H1 (cell line): ENCODE data around the gene IL2RA. TPM values are rescaled to one million over a fixed set of nuclear protein-coding genes. Genes with fewer than 3 reads are reported as not detected.

Experiments used
- CTCF ChIA-PET: fragments of 300-600 bp; sonication (Branson Sonifier 250); formaldehyde crosslinking; loops from one replicate; lab custom pipeline; 2021; ENCODE audit not compliant: partially characterized antibody; lab: Charles Lee
- POLR2A ChIA-PET: fragments of 300-600 bp; sonication (Branson Sonifier 250); formaldehyde crosslinking; loops from one replicate; lab custom pipeline; 2021; ENCODE audit warnings: inconsistent platforms; ENCODE audit not compliant: partially characterized antibody; lab: Charles Lee
- DNase-seq, 2 experiments: peaks; one replicate each; pipeline versions ENCODE4 v3.0.0 to v3.0.0-alpha.2; 2010 to 2022; ENCODE audit warnings: low spot score in 2 of 2, low read depth in 1 of 2, mixed read lengths in 1 of 2
- FAIRE-seq: peaks from 2 replicates; lab custom pipeline; 2011; peaks lifted over from hg19 to GRCh38; lab: Jason Lieb, UNC
- H2AFZ ChIP-seq: 2 replicates; pipeline ENCODE4 v1.8.1; 2012; ENCODE audit warnings: low read length, inconsistent platforms
- H2AK5ac ChIP-seq: 2 replicates; pipeline ENCODE4 v1.6.1; 2013; ENCODE audit warnings: low read depth, low read length
- H2BK120ac ChIP-seq: replicated peaks from 2 replicates; pipeline ENCODE3; 2013; ENCODE audit warnings: low read depth, low read length, inconsistent platforms
- H2BK12ac ChIP-seq: 2 replicates; pipeline ENCODE4 v1.6.1; 2013; ENCODE audit warnings: low read depth, low read length
- H2BK15ac ChIP-seq: 2 replicates; pipeline ENCODE4 v1.6.1; 2013; ENCODE audit warnings: low read length
- H2BK20ac ChIP-seq: 2 replicates; pipeline ENCODE4 v1.6.1; 2013; ENCODE audit warnings: low read length
- H2BK5ac ChIP-seq: 2 replicates; pipeline ENCODE4 v1.6.1; 2013; ENCODE audit warnings: low read depth, low read length
- H3K14ac ChIP-seq: 2 replicates; pipeline ENCODE4 v1.6.1; 2013; ENCODE audit warnings: inconsistent platforms; ENCODE audit not compliant: insufficient read length
- H3K18ac ChIP-seq: 2 replicates; pipeline ENCODE4 v1.6.1; 2013; ENCODE audit warnings: low read length; ENCODE audit errors: extremely low read depth
- H3K23ac ChIP-seq: 2 replicates; pipeline ENCODE4 v1.6.1; 2013; ENCODE audit warnings: inconsistent platforms; ENCODE audit not compliant: insufficient read length
- H3K23me2 ChIP-seq: 2 replicates; pipeline ENCODE4 v1.6.1; 2013; ENCODE audit warnings: low read depth, low read length
- H3K27ac ChIP-seq: 2 replicates; pipeline ENCODE4 v1.6.1; 2011; ENCODE audit warnings: low read depth, low read length, inconsistent platforms
- H3K27me3 ChIP-seq, 4 experiments: replicated peaks in 1 of 4; 1 replicate in 1 of 4; 2 replicates in 3 of 4; pipeline versions ENCODE4 v1.6.1 to v1.8.1; 2011 to 2013; ENCODE audit warnings: low read length in 3 of 4, mild to moderate bottlenecking in 3 of 4, inconsistent platforms in 2 of 4, mixed read lengths in 2 of 4, moderate library complexity in 1 of 4; ENCODE audit not compliant: control insufficient read depth in 3 of 4, insufficient read depth in 3 of 4; ENCODE audit errors: extremely low read depth in 1 of 4
- H3K36me3 ChIP-seq, 4 experiments: 2 replicates each; pipeline versions ENCODE4 v1.6.1 to v1.8.1; 2011 to 2013; ENCODE audit warnings: mild to moderate bottlenecking in 4 of 4, low read length in 3 of 4, moderate library complexity in 2 of 4, control low read depth in 1 of 4, inconsistent platforms in 1 of 4; ENCODE audit not compliant: insufficient read depth in 4 of 4, control insufficient read depth in 2 of 4
- H3K4ac ChIP-seq: replicated peaks from 2 replicates; pipeline ENCODE3; 2013; ENCODE audit warnings: low read length, low read depth, mixed read lengths, inconsistent platforms; ENCODE audit not compliant: insufficient read length
- H3K4me1 ChIP-seq, 4 experiments: replicated peaks in 1 of 4; 1 replicate in 1 of 4; 2 replicates in 3 of 4; pipeline versions ENCODE4 v1.6.1 to v1.8.1; 2011 to 2013; ENCODE audit warnings: low read length in 3 of 4, inconsistent platforms in 2 of 4, mixed read lengths in 1 of 4; ENCODE audit not compliant: insufficient read depth in 4 of 4, control insufficient read depth in 3 of 4
- H3K4me2 ChIP-seq, 2 experiments: 2 replicates each; pipeline versions ENCODE4 v1.6.1 to v1.8.1; 2011 to 2013; ENCODE audit warnings: low read depth in 2 of 2, low read length in 2 of 2, control low read depth in 1 of 2, inconsistent platforms in 1 of 2, mild to moderate bottlenecking in 1 of 2; ENCODE audit not compliant: insufficient read depth in 1 of 2
- H3K4me3 ChIP-seq, 4 experiments: fragments of 200-600, 300-600 bp in 1 of 4; sonication (generic), shearing (Covaris generic), sonication (Bioruptor Twin) in 1 of 4; 2 replicates each; pipeline versions ENCODE4 v1.5.1 to v1.8.1; 2011 to 2016; ENCODE audit warnings: low read length in 4 of 4, low read depth in 3 of 4, control low read depth in 2 of 4, inconsistent platforms in 2 of 4, mild to moderate bottlenecking in 2 of 4, mixed read lengths in 1 of 4, moderate library complexity in 1 of 4; ENCODE audit not compliant: insufficient read depth in 2 of 4; ENCODE audit errors: extremely low read depth in 1 of 4
- H3K56ac ChIP-seq: replicated peaks from 2 replicates; pipeline ENCODE3; 2013; ENCODE audit warnings: low read depth, mild to moderate bottlenecking, mixed read lengths, low read length, inconsistent platforms; ENCODE audit not compliant: insufficient read length
- H3K79me1 ChIP-seq: 2 replicates; pipeline ENCODE4 v1.6.1; 2013; ENCODE audit warnings: low read depth, low read length, control low read depth
- H3K79me2 ChIP-seq, 2 experiments: 2 replicates each; pipeline versions ENCODE4 v1.6.1 to v1.8.1; 2012 to 2013; ENCODE audit warnings: low read length in 2 of 2, mild to moderate bottlenecking in 2 of 2, inconsistent platforms in 1 of 2; ENCODE audit not compliant: insufficient read depth in 2 of 2, control insufficient read depth in 1 of 2
- H3K9ac ChIP-seq, 4 experiments: replicated peaks in 1 of 4; 1 replicate in 1 of 4; 2 replicates in 3 of 4; pipeline versions ENCODE4 v1.6.1 to v1.8.1; 2011 to 2013; ENCODE audit warnings: low read depth in 3 of 4, low read length in 3 of 4, control low read depth in 2 of 4, mild to moderate bottlenecking in 2 of 4, moderate library complexity in 2 of 4, inconsistent platforms in 1 of 4; ENCODE audit errors: extremely low read depth in 1 of 4
- H3K9me3 ChIP-seq, 2 experiments: 2 replicates each; pipeline versions ENCODE4 v1.6.1 to v1.8.1; 2012 to 2013; ENCODE audit warnings: mild to moderate bottlenecking in 2 of 2, moderate library complexity in 2 of 2, control low read depth in 1 of 2, inconsistent platforms in 1 of 2, low read depth in 1 of 2, low read length in 1 of 2, mixed read lengths in 1 of 2; ENCODE audit not compliant: insufficient read depth in 2 of 2
- H4K20me1 ChIP-seq, 2 experiments: replicated peaks in 1 of 2; 2 replicates each; pipeline versions ENCODE3 to v1.8.1; 2011 to 2013; ENCODE audit warnings: inconsistent platforms in 2 of 2, low read length in 2 of 2, mild to moderate bottlenecking in 1 of 2; ENCODE audit not compliant: insufficient read depth in 2 of 2, control insufficient read depth in 1 of 2
- H4K5ac ChIP-seq: 2 replicates; pipeline ENCODE4 v1.6.1; 2013; ENCODE audit warnings: low read length, low read depth, mixed read lengths, inconsistent platforms; ENCODE audit not compliant: insufficient read length
- H4K8ac ChIP-seq: 2 replicates; pipeline ENCODE4 v1.8.0; 2013; ENCODE audit warnings: mild to moderate bottlenecking, moderate library complexity, low read length, inconsistent platforms; ENCODE audit not compliant: insufficient read depth; ENCODE audit errors: extremely low read depth
- H4K91ac ChIP-seq: replicated peaks from 2 replicates; pipeline ENCODE3; 2013; ENCODE audit warnings: low read length, mixed read lengths, inconsistent platforms; ENCODE audit not compliant: insufficient read length
- ATF2 ChIP-seq: IDR thresholded peaks from 2 replicates; pipeline ENCODE4 v1.6.1; 2012; ENCODE audit warnings: low read length, inconsistent platforms
- BCL11A ChIP-seq, 2 experiments: IDR thresholded peaks; one replicate each; pipeline ENCODE4 v1.6.1; 2011; ENCODE audit warnings: low read depth in 2 of 2, low read length in 2 of 2, mild to moderate bottlenecking in 2 of 2
- CBX8 ChIP-seq: fragments of 300-800, 300-1000 bp; sonication (generic); IDR thresholded peaks from 2 replicates; pipeline ENCODE4 v1.7.1; 2016; ENCODE audit warnings: low read depth, low read length, borderline replicate concordance
- CEBPB ChIP-seq: IDR thresholded peaks from 2 replicates; pipeline ENCODE4 v1.6.1; 2012; ENCODE audit warnings: low read depth, low read length
- EZH2 ChIP-seq: fragments of 200-600 bp; sonication (generic); IDR thresholded peaks from 2 replicates; pipeline ENCODE4 v1.7.1; 2012; ENCODE audit warnings: low read depth, mild to moderate bottlenecking, moderate library complexity, low read length, inconsistent platforms; ENCODE audit not compliant: severe bottlenecking
- GTF2F1 ChIP-seq: IDR thresholded peaks from 2 replicates; pipeline ENCODE4 v1.6.1; 2012; ENCODE audit warnings: low read depth, low read length, improper control_type of control experiment, borderline replicate concordance
- JUN ChIP-seq: IDR thresholded peaks from 2 replicates; pipeline ENCODE4 v1.6.1; 2011; ENCODE audit warnings: low read depth, mild to moderate bottlenecking, improper control_type of control experiment, low read length
- JUND ChIP-seq: IDR thresholded peaks from 2 replicates; pipeline ENCODE4 v1.6.1; 2011; ENCODE audit warnings: mild to moderate bottlenecking, improper control_type of control experiment, low read length
- RAD21 ChIP-seq, 2 experiments: IDR thresholded peaks in 1 of 2; conservative IDR thresholded peaks in 1 of 2; 2 replicates each; pipeline ENCODE4 v1.6.1; 2011; ENCODE audit warnings: low read depth in 2 of 2, low read length in 2 of 2, improper control_type of control experiment in 1 of 2, inconsistent platforms in 1 of 2, mild to moderate bottlenecking in 1 of 2, moderate library complexity in 1 of 2
- RXRA ChIP-seq: IDR thresholded peaks from 2 replicates; pipeline ENCODE4 v1.6.1; 2011; ENCODE audit warnings: low read depth, mild to moderate bottlenecking, low read length, moderate library complexity; ENCODE audit not compliant: insufficient read depth
- SP4 ChIP-seq: IDR thresholded peaks from 2 replicates; pipeline ENCODE4 v1.6.1; 2012; ENCODE audit warnings: low read length, inconsistent platforms
- SRF ChIP-seq: IDR thresholded peaks from 2 replicates; pipeline ENCODE4 v1.6.1; 2011; ENCODE audit warnings: mild to moderate bottlenecking, low read depth, low read length, moderate library complexity
- SUZ12 ChIP-seq: fragments of 200-600 bp; sonication (generic); IDR thresholded peaks from 2 replicates; pipeline ENCODE4 v1.6.1; 2012; ENCODE audit warnings: mild to moderate bottlenecking, inconsistent platforms, low read length, moderate library complexity, mixed read lengths
- WGBS, 2 experiments: shearing (Covaris generic) in 1 of 2; methylation state at CpG; one replicate each; pipeline versions ENCODE4 v1.1.6 to v1.1.7; 2013 to 2015; ENCODE audit warnings: low lambda C conversion rate in 2 of 2, mixed read lengths in 2 of 2, inconsistent platforms in 1 of 2, low coverage in 1 of 2, missing lambda C conversion rate in 1 of 2; ENCODE audit not compliant: insufficient replicate concordance in 2 of 2, insufficient coverage in 1 of 2, insufficient read length in 1 of 2; ENCODE audit errors: extremely low coverage in 1 of 2, missing lambda C conversion rate in 1 of 2; 5-methylcytosine and 5-hydroxymethylcytosine counted together
- polyA plus RNA-seq, 7 experiments: library from polyadenylated mRNA; depleted of rRNA in 3 of 7; stranded (reverse) in 5 of 7; unstranded in 2 of 7; fragments of >200 nt in 5 of 7; fragments of 200-250 nt in 2 of 7; gene quantifications; 1 replicate in 5 of 7; 2 replicates in 1 of 7; 4 replicates in 1 of 7; pipeline versions ENCODE4 v1.2.1 to v1.2.3, GENCODE V29; 2011 to 2013; ENCODE audit warnings: missing spikeins in 2 of 7, mixed read lengths in 2 of 7
- total RNA-seq: library from RNA; stranded (reverse); fragmentation: NEBNext Ultra II Directional; extraction: Animal tissue kit (Norgen Biotek cat#: 25700); gene quantifications from 2 replicates; pipeline ENCODE4 v1.2.1, GENCODE V29; 2021

The IL2RA gene
- total and polyA plus RNA-seq, 2 of the 8 experiments (the other 6 are each of a cell fraction or from before 2014, with no cell fraction given), result not detected

DNA sequence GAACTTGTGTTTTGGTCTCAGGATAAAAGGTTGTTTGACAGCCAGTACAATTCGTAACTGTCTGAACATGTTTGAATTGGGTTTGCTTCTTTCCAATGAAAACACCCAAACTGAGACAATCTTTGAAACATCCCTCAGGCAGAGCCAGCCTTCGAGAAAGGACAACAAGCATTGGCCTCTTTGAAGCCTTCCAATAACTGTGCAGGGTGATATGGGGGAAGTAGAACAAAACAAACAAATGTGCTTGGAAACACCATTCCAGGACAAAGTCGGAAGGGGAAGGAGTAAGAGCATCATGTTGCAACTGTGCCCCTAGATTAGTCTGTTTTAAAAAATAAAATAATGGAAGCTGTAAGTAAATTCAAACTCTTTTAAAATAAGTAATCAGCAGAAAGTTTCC lies 39.5 kb downstream of the IL2RA start:
- Histone ChIP-seq H4K91ac (no peak overlapping the region), H3K4me1 (no peaks in the 10 kb centered on the region), H2BK15ac (no peak overlapping the region), H4K5ac (no peak overlapping the region), H3K27me3 (no peaks in the 10 kb centered on the region), H4K20me1 (no peaks in the 10 kb centered on the region), H3K23me2 (peaks cover 8% of the 10 kb centered on the region; the same call in 1 of the 2 replicates), H3K18ac (no peak overlapping the region), H2BK5ac (no peak overlapping the region), H3K4ac (no peak overlapping the region), H2AK5ac (no peak overlapping the region), H3K4me2 (no peak overlapping the region), H3K79me2 (no peaks in the 10 kb centered on the region), H2BK12ac (no peak overlapping the region), H3K14ac (no peak overlapping the region), H3K4me3 (no peak overlapping the region), H2BK120ac (no peak overlapping the region), H3K9ac (no peak overlapping the region), H3K9me3 (no peaks in the 10 kb centered on the region), H3K23ac (no peak overlapping the region), H3K36me3 (no peaks in the 10 kb centered on the region), H3K56ac (no peak overlapping the region), H3K27ac (no peak overlapping the region), H4K8ac (no peak overlapping the region), H2AFZ (no peak overlapping the region), H3K79me1 (no peaks in the 10 kb centered on the region), H2BK20ac (no peak overlapping the region)
- FAIRE-seq, result no peak
- ChIA-PET CTCF (interaction anchor here (2.4 kb wide), 1 partner anchor 8 kb away, joined by 11 read pairs; no protein-coding TSS in a partner anchor), POLR2A (no interaction called here)
- DNase-seq, result no peak
- 84% methylated on average over 3 of the region's 3 CpGs; no CpG with 5 or more reads in 1 of the 2 experiments for WGBS, 2 experiments
- TF ChIP-seq SRF, result no peak
- TF ChIP-seq SUZ12, result no peak
- TF ChIP-seq EZH2, result no peak
- no peak for TF ChIP-seq CBX8
- no peak for TF ChIP-seq JUN
- TF ChIP-seq ATF2, result no peak
- TF ChIP-seq GTF2F1, result no peak
- no peak for TF ChIP-seq BCL11A (IDR thresholded peaks at IDR 0.05; ENCODE audit: low read depth in 2 of 2, low read length in 2 of 2)
- no peak for TF ChIP-seq RXRA
- no peak for TF ChIP-seq CEBPB
- TF ChIP-seq JUND, result no peak
- TF ChIP-seq SP4, result no peak
- TF ChIP-seq RAD21 (IDR thresholded peaks at IDR 0.05 in 1 of 2, conservative IDR thresholded peaks at IDR 0.05 in 1 of 2; ENCODE audit: low read depth in 2 of 2, low read length in 2 of 2), result no peak
